IgD-negative memory B cell (primary cell): ENCODE results near the gene NAT8L. TPM values are rescaled to one million over a fixed set of nuclear protein-coding genes. Genes with fewer than 3 reads are reported as not detected.
A peak's percentile ranks its signal among the peaks of the same experiment; 100 is the strongest.

Experiments
- H3K27ac Mint-ChIP-seq, 3 donors: one replicate each; pipeline ENCODE4 v1.8.0; 2020 to 2022; ENCODE audit warnings: mild to moderate bottlenecking in 3 of 3, mixed read lengths in 3 of 3, moderate library complexity in 1 of 3
- H3K27me3 Mint-ChIP-seq: one replicate; pipeline ENCODE4 v1.8.0; 2021; ENCODE audit warnings: mixed read lengths
- H3K36me3 Mint-ChIP-seq: one replicate; pipeline ENCODE4 v1.8.0; 2020; ENCODE audit warnings: mild to moderate bottlenecking, mixed read lengths
- H3K4me1 Mint-ChIP-seq, 3 donors: one replicate each; pipeline ENCODE4 v1.8.0; 2020 to 2022; ENCODE audit warnings: mixed read lengths in 3 of 3, mild to moderate bottlenecking in 1 of 3
- H3K4me3 Mint-ChIP-seq, 4 donors: one replicate each; pipeline ENCODE4 v1.8.0; 2020 to 2022; ENCODE audit warnings: mild to moderate bottlenecking in 4 of 4, mixed read lengths in 4 of 4, moderate library complexity in 3 of 4
- H3K9me3 Mint-ChIP-seq, 3 donors: one replicate each; pipeline ENCODE4 v1.8.0; 2020 to 2021; ENCODE audit warnings: mixed read lengths in 3 of 3, mild to moderate bottlenecking in 1 of 3
- polyA plus RNA-seq: library from polyadenylated mRNA; unstranded; fragments of 300-500 nt; fragmentation: Illumina TruSeq; gene quantifications from one replicate; pipeline ENCODE4 v1.2.3, GENCODE V29; 2021

Gene NAT8L
- polyA plus RNA-seq, 1 donor from 2014 or later = not detected

- Mint-ChIP-seq H3K36me3 (no peaks in the 10 kb centered on the region), H3K27ac (no peak overlapping the region), H3K4me1 (peaks cover 0 to 12% (median 2%) of the 10 kb centered on the region in 3 donors), H3K9me3 (no peaks in the 10 kb centered on the region), H3K27me3 (peaks cover 36% of the 10 kb centered on the region), H3K4me3 (no peak overlapping the region)
Measured at GRCh38 chr4:2054217-2054616, 4.9 kb upstream of the NAT8L start.

GRCh38 chr4:2057382-2058065 is 1.6 kb upstream of the NAT8L start:
- Mint-ChIP-seq H3K4me3 (peak overlapping the region; percentile 71 to 86 (median 84)), H3K9me3 (no peaks in the 10 kb centered on the region), H3K36me3 (no peaks in the 10 kb centered on the region), H3K27ac (no peak overlapping the region), H3K27me3 (peaks cover 27% of the 10 kb centered on the region), H3K4me1 (peaks cover 1 to 12% (median 2%) of the 10 kb centered on the region in 3 donors)

- peaks cover 26% of the 10 kb centered on the region for H3K27me3 Mint-ChIP-seq
- H3K9me3 Mint-ChIP-seq = no peaks in the 10 kb centered on the region
- no peaks in the 10 kb centered on the region for H3K36me3 Mint-ChIP-seq
- H3K27ac Mint-ChIP-seq = no peak overlapping the region
- H3K4me1 Mint-ChIP-seq = peaks cover 1 to 12% (median 2%) of the 10 kb centered on the region in 3 donors
- peak overlapping the region in 1 of 4 donors; percentile 41 for H3K4me3 Mint-ChIP-seq
Measured at GRCh38 chr4:2058264-2059045, 672 bp upstream of the NAT8L start.

GRCh38 chr4:2059726-2060602 is 837 bp downstream of the NAT8L start:
- Mint-ChIP-seq H3K36me3 (no peaks in the 10 kb centered on the region), H3K27me3 (peaks cover 22% of the 10 kb centered on the region), H3K4me1 (peaks cover 1 to 12% (median 2%) of the 10 kb centered on the region in 3 donors), H3K9me3 (no peaks in the 10 kb centered on the region), H3K27ac (no peak overlapping the region), H3K4me3 (peak overlapping the region in 1 of 4 donors; percentile 52)

- H3K27me3 Mint-ChIP-seq = peaks cover 18% of the 10 kb centered on the region
- H3K4me1 Mint-ChIP-seq = peaks cover 1 to 9% (median 2%) of the 10 kb centered on the region in 3 donors
- no peak overlapping the region for H3K27ac Mint-ChIP-seq
- H3K9me3 Mint-ChIP-seq = no peaks in the 10 kb centered on the region
- no peaks in the 10 kb centered on the region for H3K36me3 Mint-ChIP-seq
- H3K4me3 Mint-ChIP-seq = no peak overlapping the region
Measured at GRCh38 chr4:2060611-2061185, 1.6 kb downstream of the NAT8L start.

- Mint-ChIP-seq H3K27ac (no peak overlapping the region), H3K9me3 (no peaks in the 10 kb centered on the region), H3K27me3 (peaks cover 13% of the 10 kb centered on the region), H3K36me3 (no peaks in the 10 kb centered on the region), H3K4me1 (peaks cover 1 to 7% (median 2%) of the 10 kb centered on the region in 3 donors), H3K4me3 (no peak overlapping the region)
Measured at GRCh38 chr4:2061186-2062131, 2.3 kb downstream of the NAT8L start.

- Mint-ChIP-seq H3K27me3 (peaks cover 7% of the 10 kb centered on the region), H3K27ac (no peak overlapping the region), H3K9me3 (no peaks in the 10 kb centered on the region), H3K4me3 (no peak overlapping the region), H3K36me3 (no peaks in the 10 kb centered on the region), H3K4me1 (peaks cover 1 to 7% (median 2%) of the 10 kb centered on the region in 3 donors)
Measured at GRCh38 chr4:2062168-2062807, 3.2 kb downstream of the NAT8L start.

GRCh38 chr4:2062808-2063524 is 3.8 kb downstream of the NAT8L start:
- H3K4me1 Mint-ChIP-seq = peaks cover 0 to 1% (median 0%) of the 10 kb centered on the region in 3 donors

GRCh38 chr4:2063557-2064275 is 4.6 kb downstream of the NAT8L start:
- Mint-ChIP-seq H3K4me1 (peaks cover 0 to 1% (median 0%) of the 10 kb centered on the region in 3 donors), H3K9me3 (peaks cover 0 to 2% (median 0%) of the 10 kb centered on the region in 3 donors), H3K27ac (no peak overlapping the region), H3K4me3 (no peak overlapping the region), H3K27me3 (no peaks in the 10 kb centered on the region), H3K36me3 (no peaks in the 10 kb centered on the region)

More at GRCh38 chr4:2062808-2063524, 3.8 kb downstream of the NAT8L start:
- H3K27me3 Mint-ChIP-seq = no peaks in the 10 kb centered on the region
- no peaks in the 10 kb centered on the region for H3K36me3 Mint-ChIP-seq
- H3K4me3 Mint-ChIP-seq = no peak overlapping the region
- no peaks in the 10 kb centered on the region for H3K9me3 Mint-ChIP-seq
- H3K27ac Mint-ChIP-seq = no peak overlapping the region

GRCh38 chr4:2064276-2064991 is 5.3 kb downstream of the NAT8L start:
- Mint-ChIP-seq H3K27ac (no peak overlapping the region), H3K27me3 (no peaks in the 10 kb centered on the region), H3K36me3 (no peaks in the 10 kb centered on the region), H3K4me3 (no peak overlapping the region), H3K9me3 (peaks cover 0 to 2% (median 0%) of the 10 kb centered on the region in 3 donors), H3K4me1 (peaks cover 0 to 1% (median 0%) of the 10 kb centered on the region in 3 donors)

- Mint-ChIP-seq H3K27me3 (no peaks in the 10 kb centered on the region), H3K27ac (peak overlapping the region in 1 of 3 donors; percentile 64), H3K36me3 (no peaks in the 10 kb centered on the region), H3K4me1 (peaks cover 0 to 1% (median 0%) of the 10 kb centered on the region in 3 donors), H3K9me3 (peaks cover 0 to 2% (median 0%) of the 10 kb centered on the region in 3 donors), H3K4me3 (no peak overlapping the region)
Measured at GRCh38 chr4:2065106-2065930, 6.2 kb downstream of the NAT8L start.
